Measurements from ENCODE around the gene RPA1. TPM values are rescaled to one million over a fixed set of nuclear protein-coding genes. Genes with fewer than 3 reads are reported as not detected.

The RPA1 gene
- total and polyA plus RNA-seq, 2 experiments from 2014 or later, result 15.2 to 33.6 TPM

GRCh38 chr17:1820528-1821252 is 9.1 kb upstream of the RPA1 start:
- WGBS (ENCODE audit: low lambda C conversion rate, missing lambda C conversion rate), result 87% methylated on average over 7 of the region's 7 CpGs
- Histone ChIP-seq H2AFZ (no peak overlapping the region), H3K4me1 (ENCODE audit: insufficient read depth) (no peaks in the 10 kb centered on the region), H3K4me3 (no peak overlapping the region), H3K4me2 (no peak overlapping the region), H3K36me3 (replicated peaks; ENCODE audit: insufficient read depth, low read depth) (no peaks in the 10 kb centered on the region), H3K9me3 (ENCODE audit: low read depth) (no peaks in the 10 kb centered on the region), H3K27me3 (no peaks in the 10 kb centered on the region), H3K27ac (no peak overlapping the region), H4K20me1 (ENCODE audit: insufficient read depth, poor library complexity, severe bottlenecking) (no peaks in the 10 kb centered on the region), H3K79me2 (peaks cover 7% of the 10 kb centered on the region), H3K9me2 (replicated peaks; ENCODE audit: insufficient read depth) (no peaks in the 10 kb centered on the region)
- TF ChIP-seq CTCF (IDR thresholded peaks at IDR 0.05; ENCODE audit: poor library complexity), result no peak
- no peak for TF ChIP-seq EZH2phosphoT487 (IDR thresholded peaks at IDR 0.05; ENCODE audit: low read depth, severe bottlenecking, unreplicated experiment)
- DNase-seq (ENCODE audit: low spot score), result no peak

- Histone ChIP-seq H3K79me2 (peaks cover 55% of the 10 kb centered on the region), H3K36me3 (replicated peaks; ENCODE audit: insufficient read depth, low read depth) (no peaks in the 10 kb centered on the region), H3K4me2 (peak overlapping the region; percentile 97), H3K27ac (peak overlapping the region; percentile 83), H3K27me3 (no peaks in the 10 kb centered on the region), H2AFZ (peak overlapping the region; percentile 99), H4K20me1 (ENCODE audit: insufficient read depth, poor library complexity, severe bottlenecking) (no peaks in the 10 kb centered on the region), H3K9me2 (replicated peaks; ENCODE audit: insufficient read depth) (no peaks in the 10 kb centered on the region), H3K9me3 (ENCODE audit: low read depth) (no peaks in the 10 kb centered on the region), H3K4me1 (ENCODE audit: insufficient read depth) (peaks cover 6% of the 10 kb centered on the region), H3K4me3 (peak overlapping the region; percentile 93)
- no peak for TF ChIP-seq EZH2phosphoT487 (IDR thresholded peaks at IDR 0.05; ENCODE audit: low read depth, severe bottlenecking, unreplicated experiment)
- TF ChIP-seq CTCF (IDR thresholded peaks at IDR 0.05; ENCODE audit: poor library complexity), result no peak
- TF ChIP-seq EZH2 (IDR thresholded peaks at IDR 0.05; ENCODE audit: borderline replicate concordance), result no peak
- 6% methylated on average over 8 of the region's 13 CpGs for WGBS (ENCODE audit: low lambda C conversion rate, missing lambda C conversion rate)
- peak; percentile 37 for DNase-seq (ENCODE audit: low spot score)
Observed at GRCh38 chr17:1829216-1829591, 601 bp upstream of the RPA1 start.

- peak overlapping the region; percentile 89 for H2AFZ ChIP-seq
- WGBS (ENCODE audit: low lambda C conversion rate, missing lambda C conversion rate), result under 1% methylated on average over 10 of the region's 11 CpGs
Observed at GRCh38 chr17:1830288-1830687, 483 bp downstream of the RPA1 start.

More at GRCh38 chr17:1830288-1830687, 483 bp downstream of the RPA1 start:
- no peak for TF ChIP-seq CTCF (IDR thresholded peaks at IDR 0.05; ENCODE audit: poor library complexity)
- no peak for TF ChIP-seq EZH2phosphoT487 (IDR thresholded peaks at IDR 0.05; ENCODE audit: low read depth, severe bottlenecking, unreplicated experiment)
- TF ChIP-seq EZH2 (IDR thresholded peaks at IDR 0.05; ENCODE audit: borderline replicate concordance), result no peak
- no peaks in the 10 kb centered on the region for H4K20me1 ChIP-seq (ENCODE audit: insufficient read depth, poor library complexity, severe bottlenecking)
- peak; percentile 35 for DNase-seq (ENCODE audit: low spot score)
- no peaks in the 10 kb centered on the region for H3K9me2 ChIP-seq (replicated peaks; ENCODE audit: insufficient read depth)
- H3K27ac ChIP-seq, result peak overlapping the region; percentile 83
- H3K36me3 ChIP-seq (replicated peaks; ENCODE audit: insufficient read depth, low read depth), result no peaks in the 10 kb centered on the region
- H3K4me1 ChIP-seq (ENCODE audit: insufficient read depth), result peaks cover 6% of the 10 kb centered on the region
- H3K4me2 ChIP-seq, result peak overlapping the region; percentile 97
- no peaks in the 10 kb centered on the region for H3K9me3 ChIP-seq (ENCODE audit: low read depth)
- peak overlapping the region; percentile 93 for H3K4me3 ChIP-seq
- H3K27me3 ChIP-seq, result no peaks in the 10 kb centered on the region
- peaks cover 61% of the 10 kb centered on the region for H3K79me2 ChIP-seq
